Aorta (tissue), 5 donors: Measurements from ENCODE around the gene ETFA. TPM values are rescaled to one million over a fixed set of nuclear protein-coding genes. Genes with fewer than 3 reads are reported as not detected.
"Not testable (repeated sequence)": the region's sequence is repeated elsewhere in the genome, so short reads cannot be mapped to it uniquely, and the experiment has no call there.

ENCODE experiments used
- ATAC-seq: fragments of 200-7000 bp; cut with Tn5 transposase; one replicate; pipeline ENCODE4 v1.9.1; 2022; ENCODE audit warnings: moderate library complexity; ENCODE audit not compliant: low FRiP score
- DNase-seq, 2 donors: peaks; one replicate each; pipeline ENCODE4 v3.0.0-alpha.2; 2020
- H3K27ac ChIP-seq, 2 donors: one replicate each; pipeline ENCODE4 v1.5.1; 2013; ENCODE audit warnings: low read length in 2 of 2, mild to moderate bottlenecking in 2 of 2, moderate library complexity in 2 of 2, control low read depth in 1 of 2, inconsistent platforms in 1 of 2, low read depth in 1 of 2
- H3K27me3 ChIP-seq, 2 donors: one replicate each; pipeline ENCODE4 v1.6.1; 2013; ENCODE audit warnings: control low read depth in 1 of 2, low read length in 1 of 2, mild to moderate bottlenecking in 1 of 2, moderate library complexity in 1 of 2; ENCODE audit not compliant: insufficient read depth in 2 of 2, control insufficient read depth in 1 of 2
- H3K36me3 ChIP-seq, 2 donors: one replicate each; pipeline ENCODE4 v1.6.1; 2013; ENCODE audit warnings: control low read depth in 1 of 2, low read length in 1 of 2, mild to moderate bottlenecking in 1 of 2; ENCODE audit not compliant: insufficient read depth in 2 of 2, control insufficient read depth in 1 of 2
- H3K4me1 ChIP-seq, 2 donors: one replicate each; pipeline ENCODE4 v1.6.1; 2013; ENCODE audit warnings: low read length in 2 of 2, control low read depth in 1 of 2, mild to moderate bottlenecking in 1 of 2, moderate library complexity in 1 of 2; ENCODE audit not compliant: insufficient read depth in 2 of 2, control insufficient read depth in 1 of 2
- H3K4me3 ChIP-seq, 2 donors: one replicate each; pipeline ENCODE4 v1.5.1; 2013; ENCODE audit warnings: low read length in 2 of 2, control low read depth in 1 of 2, mild to moderate bottlenecking in 1 of 2
- H3K9me3 ChIP-seq: one replicate; pipeline ENCODE4 v1.6.1; 2013; ENCODE audit warnings: mild to moderate bottlenecking, low read length; ENCODE audit not compliant: control insufficient read depth
- WGBS, 2 donors: extraction: QIAGEN DNeasy Blood & Tissue Kit; methylation state at CpG; one replicate each; pipeline ENCODE4 v1.1.7; 2013; 5-methylcytosine and 5-hydroxymethylcytosine counted together
- intact Hi-C, 2 donors: fragments of 100-400 bp; cut with DNase I; formaldehyde crosslinking; loops; one replicate each; pipeline versions ENCODE4 v1.14.2 to v1.15.0; 2022
- polyA plus RNA-seq, 2 donors: library from polyadenylated mRNA; stranded (reverse); fragments of 200-250 nt; gene quantifications; one replicate each; pipeline ENCODE4 v1.2.3, GENCODE V29; 2013
- total RNA-seq, 2 donors: library from RNA; stranded (reverse); fragmentation: NEBNext Ultra II Directional; extraction: Animal tissue kit (Norgen Biotek cat#: 25700); gene quantifications; one replicate each; pipeline ENCODE4 v1.2.1, GENCODE V29; 2021
- donor health status: healthy with polysubstance abuse.
- donor health status: Bipolar disorder and iron deficiency.
- donor health status: DM: no; HTN: no; CAD: no.
- donor health status: DM: no; HTN: no; CAD: no.
- donor health status: DM: yes; HTN: yes; CAD: no.

The ETFA gene
- total and polyA plus RNA-seq, 4 donors = 76.0 to 152 (median 81.0) TPM

- H3K9me3 ChIP-seq, H3K36me3 ChIP-seq, H3K4me3 ChIP-seq, intact Hi-C loops, H3K4me1 ChIP-seq, DNase-seq, H3K27ac ChIP-seq, H3K27me3 ChIP-seq, ATAC-seq: not testable (repeated sequence)
- WGBS, 2 donors = 74 to 89% methylated on average over 1 of the region's 1 CpG
These were observed 16.8 kb downstream of the ETFA start for GRCh38 chr15:76294463-76294862.

GRCh38 chr15:76293361-76293760 lies 17.9 kb downstream of the ETFA start:
- Histone ChIP-seq H3K36me3 (peaks cover 0 to 2% of the 10 kb centered on the region in 2 donors), H3K27me3 (no peaks in the 10 kb centered on the region), H3K27ac (no peak overlapping the region), H3K4me1 (no peaks in the 10 kb centered on the region), H3K4me3 (no peak overlapping the region), H3K9me3 (no peaks in the 10 kb centered on the region)
- DNase-seq (no peak), ATAC-seq (no peak)
- WGBS, 2 donors = 29 to 52% methylated on average over 1 of the region's 1 CpG
- intact Hi-C loops = no loop called here

GRCh38 chr15:76289582-76289981 lies 21.7 kb downstream of the ETFA start:
- ATAC-seq = no peak
- no peak overlapping the region for H3K4me3 ChIP-seq
- peaks cover 0 to 2% of the 10 kb centered on the region in 2 donors for H3K36me3 ChIP-seq
- H3K9me3 ChIP-seq = no peaks in the 10 kb centered on the region
- H3K4me1 ChIP-seq = no peaks in the 10 kb centered on the region
- whole genome bisulfite sequencing, 2 donors = 72 to 78% methylated on average over 3 of the region's 3 CpGs
- intact Hi-C loops = loop anchor here in 1 of 2 donors (10.0 kb wide), 1 partner anchor 95 kb away; no protein-coding TSS in a partner anchor
- H3K27ac ChIP-seq = no peak overlapping the region
- no peak for DNase-seq
- H3K27me3 ChIP-seq = no peaks in the 10 kb centered on the region

DNA sequence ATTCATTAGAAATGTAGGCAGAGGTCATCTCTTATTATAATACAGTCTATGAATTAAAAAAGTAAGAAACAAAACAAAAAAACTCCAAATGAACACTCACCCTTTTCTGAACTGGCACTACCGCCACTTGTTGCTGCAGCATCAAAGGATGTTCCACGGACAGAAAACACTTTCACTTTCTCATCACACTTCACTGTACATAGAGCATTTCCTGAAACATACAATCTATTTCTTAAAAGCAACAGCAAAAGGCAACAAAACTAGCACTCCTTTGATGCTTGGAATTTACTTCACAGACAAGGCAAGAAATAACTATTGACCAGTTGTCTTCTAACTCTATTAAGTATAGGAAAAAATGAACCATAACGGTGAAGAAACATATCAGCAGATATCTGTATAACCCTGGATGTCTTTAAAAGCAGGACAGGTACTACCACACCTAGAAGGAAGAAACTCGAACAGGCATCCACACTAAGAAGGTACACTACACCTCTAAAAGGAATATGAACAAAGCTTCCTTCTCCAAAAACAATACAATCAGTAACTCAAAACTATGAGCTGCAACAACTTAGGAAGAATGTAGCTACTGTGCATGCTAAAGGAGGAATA lies 24.9 kb downstream of the ETFA start:
- 86 to 88% methylated on average over 4 of the region's 4 CpGs for WGBS, 2 donors
- H3K4me1 ChIP-seq = no peaks in the 10 kb centered on the region
- H3K4me3 ChIP-seq = no peak overlapping the region
- ATAC-seq (no peak), DNase-seq (no peak)
- H3K9me3 ChIP-seq = no peaks in the 10 kb centered on the region
- intact Hi-C loops = loop anchor here in 1 of 2 donors (10.0 kb wide), 1 partner anchor 92 kb away; no protein-coding TSS in a partner anchor
- no peaks in the 10 kb centered on the region for H3K27me3 ChIP-seq
- no peak overlapping the region for H3K27ac ChIP-seq
- H3K36me3 ChIP-seq = peaks cover 0 to 2% of the 10 kb centered on the region in 2 donors

GRCh38 chr15:76285241-76285825 lies 25.9 kb downstream of the ETFA start:
- no peaks in the 10 kb centered on the region for H3K36me3 ChIP-seq
- H3K27ac ChIP-seq = no peak overlapping the region
- H3K4me1 ChIP-seq = no peaks in the 10 kb centered on the region
- ATAC-seq (no peak), DNase-seq (no peak)
- intact Hi-C loops = loop anchor here in 1 of 2 donors (10.0 kb wide), 1 partner anchor 91 kb away; no protein-coding TSS in a partner anchor
- WGBS, 2 donors = 81 to 95% methylated on average over 1 of the region's 1 CpG
- H3K9me3 ChIP-seq = no peaks in the 10 kb centered on the region
- H3K27me3 ChIP-seq = no peaks in the 10 kb centered on the region
- no peak overlapping the region for H3K4me3 ChIP-seq

GRCh38 chr15:76282465-76282864 lies 28.8 kb downstream of the ETFA start:
- H3K4me3 ChIP-seq = no peak overlapping the region
- no peak overlapping the region for H3K27ac ChIP-seq
- no peak for ATAC-seq
- peaks cover 0 to 9% of the 10 kb centered on the region in 2 donors for H3K36me3 ChIP-seq
- no peaks in the 10 kb centered on the region for H3K27me3 ChIP-seq
- no peak for DNase-seq
- intact Hi-C loops = loop anchor here in 1 of 2 donors (10.0 kb wide), 1 partner anchor 88 kb away; no protein-coding TSS in a partner anchor
- H3K9me3 ChIP-seq = no peaks in the 10 kb centered on the region
- H3K4me1 ChIP-seq = no peaks in the 10 kb centered on the region
- WGBS, 2 donors = 50 to 55% methylated on average over 3 of the region's 3 CpGs

- H3K36me3 ChIP-seq = peaks cover 2 to 9% of the 10 kb centered on the region in 2 donors
- H3K27ac ChIP-seq = no peak overlapping the region
- H3K4me3 ChIP-seq = no peak overlapping the region
- no peak for ATAC-seq
- H3K9me3 ChIP-seq = no peaks in the 10 kb centered on the region
- H3K27me3 ChIP-seq = no peaks in the 10 kb centered on the region
- DNase-seq = no peak
- no peaks in the 10 kb centered on the region for H3K4me1 ChIP-seq
- intact Hi-C loops = no loop called here
- WGBS, 2 donors = 87 to 94% methylated on average over 1 of the region's 1 CpG
These were observed 32.6 kb downstream of the ETFA start for GRCh38 chr15:76278651-76279050.

- H3K4me3 ChIP-seq = no peak overlapping the region
- DNase-seq (no peak), ATAC-seq (no peak)
- H3K27me3 ChIP-seq = no peaks in the 10 kb centered on the region
- H3K36me3 ChIP-seq = peaks cover 2 to 6% of the 10 kb centered on the region in 2 donors
- no peak overlapping the region for H3K27ac ChIP-seq
- intact Hi-C loops = no loop called here
- no peaks in the 10 kb centered on the region for H3K9me3 ChIP-seq
- no peaks in the 10 kb centered on the region for H3K4me1 ChIP-seq
- 82 to 94% methylated on average over 1 of the region's 1 CpG for WGBS, 2 donors
These were observed 36.4 kb downstream of the ETFA start for GRCh38 chr15:76274821-76275220.

GRCh38 chr15:76274226-76274625 lies 37.0 kb downstream of the ETFA start:
- 5 to 7% methylated on average over 2 of the region's 2 CpGs for WGBS, 2 donors
- DNase-seq (no peak), ATAC-seq (no peak)
- H3K4me1 ChIP-seq = no peaks in the 10 kb centered on the region
- no peak overlapping the region for H3K27ac ChIP-seq
- peaks cover 2 to 6% of the 10 kb centered on the region in 2 donors for H3K36me3 ChIP-seq
- H3K9me3 ChIP-seq = no peaks in the 10 kb centered on the region
- intact Hi-C loops = no loop called here
- no peak overlapping the region for H3K4me3 ChIP-seq
- H3K27me3 ChIP-seq = no peaks in the 10 kb centered on the region
